IgD-negative memory B cell (primary cell): ENCODE results near the gene DLD. TPM values are rescaled to one million over a fixed set of nuclear protein-coding genes. Genes with fewer than 3 reads are reported as not detected.

Source experiments
- polyA plus RNA-seq: library from polyadenylated mRNA; unstranded; fragments of 300-500 nt; fragmentation: Illumina TruSeq; gene quantifications from one replicate; pipeline ENCODE4 v1.2.3, GENCODE V29; 2021

DLD gene
- polyA plus RNA-seq, 1 donor from 2014 or later: 45.2 TPM

Other genes starting within 250 kb of the DLD start
- gene SLC26A4, start 230.4 kb upstream of the DLD start, polyA plus RNA-seq: not detected
- gene CBLL1, start 147.0 kb upstream of the DLD start, polyA plus RNA-seq: 74.9 TPM
- not detected for gene SLC26A3, start 88.0 kb upstream of the DLD start, polyA plus RNA-seq
- not detected for gene LAMB1, start 112.0 kb downstream of the DLD start, polyA plus RNA-seq
- gene LAMB4, start 239.2 kb downstream of the DLD start, polyA plus RNA-seq: not detected